IMR-90 (cell line): ENCODE measurements around the gene HOXC6. TPM values are rescaled to one million over a fixed set of nuclear protein-coding genes. Genes with fewer than 3 reads are reported as not detected.

Source experiments
- ATAC-seq: fragments of 200-7000 bp; cut with Tn5 transposase; 2 replicates; pipeline ENCODE4 v1.9.1; 2020; ENCODE audit warnings: low read depth, mild to moderate bottlenecking, moderate library complexity
- BruUV-seq: library from RNA; stranded (reverse); fragments of 400-500 nt; replicated peaks from 2 replicates; lab custom pipeline; 2021; lab: Mats Ljungman, UMichigan
- CTCF ChIA-PET: fragments of 300-600 bp; formaldehyde crosslinking; extraction: SDS; loops from one replicate; lab custom pipeline; 2021; ENCODE audit warnings: antibody characterized with exemption; lab: Yijun Ruan, JAX
- POLR2A ChIA-PET: fragments of 300-600 bp; sonication (Branson Sonifier 250); formaldehyde crosslinking; loops from one replicate; lab custom pipeline; 2022; ENCODE audit warnings: antibody characterized with exemption; ENCODE audit not compliant: unreplicated experiment; lab: Charles Lee
- DNase-seq: peaks from one replicate; pipeline ENCODE4 v3.0.0; 2013
- H2AFZ ChIP-seq: replicated peaks from 2 replicates; pipeline ENCODE3; 2013; ENCODE audit warnings: low read length, mild to moderate bottlenecking; ENCODE audit not compliant: poor library complexity
- H2AK5ac ChIP-seq: 2 replicates; pipeline ENCODE4 v1.6.1; 2013; ENCODE audit warnings: low read depth, low read length, inconsistent platforms
- H2AK9ac ChIP-seq: replicated peaks from 2 replicates; pipeline ENCODE3; 2013; ENCODE audit warnings: mild to moderate bottlenecking, low read depth, low read length, moderate library complexity; ENCODE audit not compliant: poor library complexity
- H2BK120ac ChIP-seq: 2 replicates; pipeline ENCODE4 v1.6.1; 2013; ENCODE audit warnings: low read depth, low read length, inconsistent platforms
- H2BK15ac ChIP-seq: 3 replicates; pipeline ENCODE4 v1.6.1; 2013; ENCODE audit warnings: low read depth, low read length, inconsistent platforms
- H2BK20ac ChIP-seq: 2 replicates; pipeline ENCODE4 v1.6.1; 2013; ENCODE audit warnings: low read depth, mild to moderate bottlenecking, inconsistent platforms, low read length, moderate library complexity
- H2BK5ac ChIP-seq: 2 replicates; pipeline ENCODE4 v1.6.1; 2013; ENCODE audit warnings: mild to moderate bottlenecking, low read depth, low read length, inconsistent platforms; ENCODE audit not compliant: poor library complexity, severe bottlenecking
- H3K14ac ChIP-seq: replicated peaks from 2 replicates; pipeline ENCODE4 v1.6.1; 2013; ENCODE audit warnings: low read depth, low read length, inconsistent platforms
- H3K18ac ChIP-seq: 2 replicates; pipeline ENCODE4 v1.6.1; 2013; ENCODE audit warnings: low read depth, low read length, control low read depth
- H3K23ac ChIP-seq: 2 replicates; pipeline ENCODE4 v1.6.1; 2013; ENCODE audit warnings: low read depth, low read length, inconsistent platforms
- H3K27ac ChIP-seq: 2 replicates; pipeline ENCODE4 v1.5.1; 2013; ENCODE audit warnings: mild to moderate bottlenecking, control low read depth, low read length; ENCODE audit not compliant: insufficient read depth
- H3K27me3 ChIP-seq: 2 replicates; pipeline ENCODE4 v1.6.1; 2013; ENCODE audit warnings: low read length; ENCODE audit not compliant: control insufficient read depth, insufficient read depth
- H3K36me3 ChIP-seq: 2 replicates; pipeline ENCODE4 v1.6.1; 2013; ENCODE audit warnings: low read length, mixed read lengths; ENCODE audit not compliant: control insufficient read depth, insufficient read depth
- H3K4ac ChIP-seq: 2 replicates; pipeline ENCODE4 v1.6.1; 2013; ENCODE audit warnings: low read depth, low read length, inconsistent platforms
- H3K4me1 ChIP-seq: 2 replicates; pipeline ENCODE4 v1.6.1; 2013; ENCODE audit warnings: low read length, mixed read lengths; ENCODE audit not compliant: control insufficient read depth, insufficient read depth
- H3K4me2 ChIP-seq: 2 replicates; pipeline ENCODE4 v1.6.1; 2013; ENCODE audit warnings: low read depth, mild to moderate bottlenecking, control low read depth, low read length, moderate library complexity
- H3K4me3 ChIP-seq: 2 replicates; pipeline ENCODE4 v1.5.1; 2013; ENCODE audit warnings: low read depth, mild to moderate bottlenecking, control low read depth, low read length, moderate library complexity; ENCODE audit not compliant: insufficient read depth
- H3K56ac ChIP-seq: 2 replicates; pipeline ENCODE4 v1.6.1; 2013; ENCODE audit warnings: low read length, inconsistent platforms; ENCODE audit not compliant: insufficient read depth; ENCODE audit errors: extremely low read depth
- H3K79me1 ChIP-seq, 2 experiments: 2 replicates each; pipeline ENCODE4 v1.6.1; 2013; ENCODE audit warnings: low read length in 2 of 2, inconsistent platforms in 1 of 2, low read depth in 1 of 2
- H3K9ac ChIP-seq: 2 replicates; pipeline ENCODE4 v1.6.1; 2013; ENCODE audit warnings: low read depth, low read length, control low read depth
- H3K9me1 ChIP-seq: 2 replicates; pipeline ENCODE4 v1.6.1; 2013; ENCODE audit warnings: low read length, inconsistent platforms; ENCODE audit not compliant: insufficient read depth
- H3K9me3 ChIP-seq: 2 replicates; pipeline ENCODE4 v1.6.1; 2013; ENCODE audit warnings: low read length; ENCODE audit not compliant: control insufficient read depth, insufficient read depth
- H4K20me1 ChIP-seq: 2 replicates; pipeline ENCODE4 v1.6.1; 2013; ENCODE audit warnings: low read length, inconsistent platforms; ENCODE audit not compliant: insufficient read depth
- H4K5ac ChIP-seq: 2 replicates; pipeline ENCODE4 v1.6.1; 2013; ENCODE audit warnings: mild to moderate bottlenecking, low read depth, low read length, control low read depth
- H4K8ac ChIP-seq, 2 experiments: 2 replicates each; pipeline ENCODE4 v1.6.1; 2013; ENCODE audit warnings: low read depth in 2 of 2, low read length in 2 of 2, control low read depth in 1 of 2, inconsistent platforms in 1 of 2
- H4K91ac ChIP-seq: 2 replicates; pipeline ENCODE4 v1.6.1; 2013; ENCODE audit warnings: low read depth, low read length, inconsistent platforms; ENCODE audit not compliant: insufficient read depth
- BHLHE40 ChIP-seq: fragments of 150-350 bp; IDR thresholded peaks from 2 replicates; pipeline ENCODE4 v1.6.1; 2016; ENCODE audit warnings: mild to moderate bottlenecking, low read depth, low read length
- CEBPB ChIP-seq: IDR thresholded peaks from 2 replicates; pipeline ENCODE4 v1.6.1; 2012; ENCODE audit warnings: low read depth, low read length, improper control_type of control experiment
- CHD1 ChIP-seq: IDR thresholded peaks from 2 replicates; pipeline ENCODE4 v1.6.1; 2012; ENCODE audit warnings: low read depth, low read length, improper control_type of control experiment
- FOS ChIP-seq: fragments of 150-350 bp; IDR thresholded peaks from 2 replicates; pipeline ENCODE4 v1.6.1; 2016; ENCODE audit warnings: low read depth, low read length
- MAFK ChIP-seq: IDR thresholded peaks from 2 replicates; pipeline ENCODE4 v1.6.1; 2012; ENCODE audit warnings: low read depth, low read length, improper control_type of control experiment
- MAZ ChIP-seq: IDR thresholded peaks from 2 replicates; pipeline ENCODE4 v1.6.1; 2012; ENCODE audit warnings: low read depth, mild to moderate bottlenecking, low read length, improper control_type of control experiment, moderate library complexity, borderline replicate concordance
- MXI1 ChIP-seq: IDR thresholded peaks from 2 replicates; pipeline ENCODE4 v1.6.1; 2012; ENCODE audit warnings: low read depth, mild to moderate bottlenecking, low read length, moderate library complexity, borderline replicate concordance
- NFE2L2 ChIP-seq: fragments of 150-350 bp; IDR thresholded peaks from 2 replicates; pipeline ENCODE4 v1.6.1; 2016; ENCODE audit warnings: low read depth, mild to moderate bottlenecking, low read length
- POLR2A ChIP-seq: IDR thresholded peaks from 2 replicates; pipeline ENCODE4 v1.6.1; 2012; ENCODE audit warnings: mild to moderate bottlenecking, low read depth, low read length
- RAD21 ChIP-seq: IDR thresholded peaks from 2 replicates; pipeline ENCODE4 v1.6.1; 2012; ENCODE audit warnings: low read length, improper control_type of control experiment
- RCOR1 ChIP-seq: IDR thresholded peaks from 2 replicates; pipeline ENCODE4 v1.6.1; 2012; ENCODE audit warnings: mild to moderate bottlenecking, low read length, improper control_type of control experiment; ENCODE audit not compliant: insufficient replicate concordance
- SMC3 ChIP-seq: fragments of 150-350 bp; IDR thresholded peaks from 2 replicates; pipeline ENCODE4 v1.6.1; 2016; ENCODE audit warnings: low read depth, mild to moderate bottlenecking, antibody characterized with exemption, low read length, moderate library complexity
- WGBS, 2 experiments: methylation state at CpG; one replicate each; pipeline versions ENCODE4 v1.1.5 to v1.1.7; 2013; ENCODE audit warnings: missing lambda C conversion rate in 2 of 2; ENCODE audit not compliant: insufficient read length in 1 of 2; ENCODE audit errors: extremely low coverage in 2 of 2; 5-methylcytosine and 5-hydroxymethylcytosine counted together
- dilution Hi-C: fragments of 300-500 bp; cut with HindIII; formaldehyde crosslinking; loops from one replicate; pipeline ENCODE4 v1.14.3; 2018; ENCODE audit warnings: low sequenced_read_pairs; ENCODE audit not compliant: unreplicated experiment
- in situ Hi-C: fragments of 300-500 bp; cut with MboI; formaldehyde crosslinking; loops from 3 replicates; pipeline ENCODE4 v1.14.3; 2019; ENCODE audit warnings: low sequenced_read_pairs, inconsistent platforms, mixed read lengths
- intact Hi-C: fragments of 100-400 bp; cut with micrococcal nuclease; formaldehyde crosslinking; loops from 2 replicates; pipeline ENCODE4 v1.10.0; 2022
- polyA plus RNA-seq, 3 experiments: library from polyadenylated mRNA; depleted of rRNA; stranded (reverse); fragments of >200 nt; gene quantifications; 2 replicates each; pipeline ENCODE4 v1.2.3, GENCODE V29; 2012; ENCODE audit warnings: low replicate concordance in 1 of 3
- total RNA-seq: library from RNA; depleted of rRNA; stranded (reverse); fragments of >200 nt; gene quantifications from 2 replicates; pipeline ENCODE4 v1.2.3, GENCODE V29; 2012
- TF ChIP-seq, protein P1 (sequence below): fragments of 150-350 bp; IDR thresholded peaks from 2 replicates; pipeline ENCODE4 v1.6.1; 2017; ENCODE audit warnings: mild to moderate bottlenecking, antibody characterized with exemption, low read length, low read depth
- TF ChIP-seq, protein P2 (sequence below): conservative IDR thresholded peaks from 2 replicates; pipeline ENCODE4 v1.5.1; 2012; ENCODE audit warnings: mild to moderate bottlenecking, low read depth, low read length, improper control_type of control experiment
- TF ChIP-seq, protein P3 (sequence below): fragments of 150-350 bp; IDR thresholded peaks from 2 replicates; pipeline ENCODE4 v1.6.1; 2016; ENCODE audit warnings: low read depth, mild to moderate bottlenecking, low read length, moderate library complexity, borderline replicate concordance

HOXC6 gene
- total and polyA plus RNA-seq, 2 of the 4 experiments (the other 2 are of a cell fraction), result 1.1 TPM; not detected in 1

DNA sequence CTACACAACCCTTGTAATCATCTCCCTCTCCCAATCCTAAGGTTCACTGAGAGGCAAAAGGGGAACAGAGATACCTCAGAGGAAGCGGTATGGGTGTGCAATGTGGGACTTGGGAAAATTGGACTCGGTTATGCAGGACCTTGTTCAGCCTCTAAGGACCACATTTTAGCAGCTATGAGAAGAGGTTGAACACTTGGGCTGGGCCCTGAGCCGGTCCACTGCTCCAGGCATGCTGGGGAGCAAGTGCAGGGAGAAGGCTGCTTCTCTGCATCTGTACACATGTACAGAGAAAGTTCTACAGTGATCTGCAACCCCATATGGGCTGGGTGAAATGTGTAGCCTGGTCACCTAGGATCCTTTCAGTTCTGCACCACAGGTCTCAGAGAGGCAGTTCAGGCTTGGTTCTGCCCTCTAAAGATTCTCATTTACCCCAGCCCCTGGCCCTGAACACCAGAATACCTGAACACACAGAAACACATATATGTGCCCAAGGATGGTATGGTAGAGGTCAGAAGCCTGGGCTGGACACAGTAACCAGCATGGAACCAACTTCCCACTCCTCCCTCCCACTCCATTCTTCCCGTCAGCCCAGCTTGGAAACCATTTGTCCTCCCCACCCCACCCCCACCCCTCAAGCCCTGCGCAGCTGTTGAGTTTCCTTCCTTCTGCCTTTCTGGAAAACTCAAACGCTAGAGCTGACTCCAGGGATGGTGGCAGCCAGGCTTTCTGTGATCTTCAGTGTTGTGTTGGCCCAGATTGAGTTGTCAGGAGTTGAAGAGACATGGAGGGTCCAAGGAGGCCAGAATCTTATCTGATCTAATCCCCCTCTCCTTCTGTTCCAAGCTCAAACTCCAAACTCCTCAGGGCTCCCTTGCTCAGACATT is 15.0 kb downstream of the HOXC6 start:
- Histone ChIP-seq H2BK5ac (no peak overlapping the region), H3K23ac (no peak overlapping the region), H2AK9ac (no peak overlapping the region), H3K14ac (no peak overlapping the region), H3K27ac (no peak overlapping the region), H4K91ac (no peak overlapping the region), H3K9ac (no peak overlapping the region), H3K4me2 (no peak overlapping the region), H2BK120ac (no peak overlapping the region), H3K56ac (no peak overlapping the region), H3K79me1 (no peaks in the 10 kb centered on the region), H3K4me1 (no peaks in the 10 kb centered on the region), H2BK20ac (no peak overlapping the region), H3K4me3 (no peak overlapping the region), H3K36me3 (no peaks in the 10 kb centered on the region), H3K9me1 (no peaks in the 10 kb centered on the region), H2AK5ac (no peak overlapping the region), H3K9me3 (0 out of 2 replicates have a peak, but pooled peaks cover 2% of the 10 kb centered on the region), H4K8ac (no peak overlapping the region), H3K18ac (no peak overlapping the region), H3K4ac (no peak overlapping the region), H2BK15ac (no peak overlapping the region), H3K27me3 (peaks cover 76% of the 10 kb centered on the region), H4K20me1 (no peaks in the 10 kb centered on the region), H2AFZ (no peak overlapping the region), H4K5ac (no peak overlapping the region)
- dilution Hi-C loops (no loop called here), in situ Hi-C loops (no loop called here), intact Hi-C loops (no loop called here)
- ATAC-seq (no peak), DNase-seq (no peak)
- CTCF ChIA-PET, result no interaction called here
- POLR2A ChIA-PET, result no interaction called here
- BruUV-seq, result no TSS peak
- WGBS, 2 experiments, result 25% methylated on average over 1 of the region's 6 CpGs; no CpG with 5 or more reads in 1 of the 2 experiments
- TF ChIP-seq MAFK, result no peak
- TF ChIP-seq BHLHE40, result no peak
- TF ChIP-seq RCOR1, result no peak
- TF ChIP-seq MXI1, result no peak
- TF ChIP-seq CEBPB, result no peak
- TF ChIP-seq POLR2A, result no peak
- TF ChIP-seq, protein P1, sequence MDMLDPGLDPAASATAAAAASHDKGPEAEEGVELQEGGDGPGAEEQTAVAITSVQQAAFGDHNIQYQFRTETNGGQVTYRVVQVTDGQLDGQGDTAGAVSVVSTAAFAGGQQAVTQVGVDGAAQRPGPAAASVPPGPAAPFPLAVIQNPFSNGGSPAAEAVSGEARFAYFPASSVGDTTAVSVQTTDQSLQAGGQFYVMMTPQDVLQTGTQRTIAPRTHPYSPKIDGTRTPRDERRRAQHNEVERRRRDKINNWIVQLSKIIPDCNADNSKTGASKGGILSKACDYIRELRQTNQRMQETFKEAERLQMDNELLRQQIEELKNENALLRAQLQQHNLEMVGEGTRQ, result no peak
- no peak for TF ChIP-seq MAZ
- no peak for TF ChIP-seq CHD1
- TF ChIP-seq FOS, result no peak
- no peak for TF ChIP-seq SMC3
- TF ChIP-seq, protein P2, sequence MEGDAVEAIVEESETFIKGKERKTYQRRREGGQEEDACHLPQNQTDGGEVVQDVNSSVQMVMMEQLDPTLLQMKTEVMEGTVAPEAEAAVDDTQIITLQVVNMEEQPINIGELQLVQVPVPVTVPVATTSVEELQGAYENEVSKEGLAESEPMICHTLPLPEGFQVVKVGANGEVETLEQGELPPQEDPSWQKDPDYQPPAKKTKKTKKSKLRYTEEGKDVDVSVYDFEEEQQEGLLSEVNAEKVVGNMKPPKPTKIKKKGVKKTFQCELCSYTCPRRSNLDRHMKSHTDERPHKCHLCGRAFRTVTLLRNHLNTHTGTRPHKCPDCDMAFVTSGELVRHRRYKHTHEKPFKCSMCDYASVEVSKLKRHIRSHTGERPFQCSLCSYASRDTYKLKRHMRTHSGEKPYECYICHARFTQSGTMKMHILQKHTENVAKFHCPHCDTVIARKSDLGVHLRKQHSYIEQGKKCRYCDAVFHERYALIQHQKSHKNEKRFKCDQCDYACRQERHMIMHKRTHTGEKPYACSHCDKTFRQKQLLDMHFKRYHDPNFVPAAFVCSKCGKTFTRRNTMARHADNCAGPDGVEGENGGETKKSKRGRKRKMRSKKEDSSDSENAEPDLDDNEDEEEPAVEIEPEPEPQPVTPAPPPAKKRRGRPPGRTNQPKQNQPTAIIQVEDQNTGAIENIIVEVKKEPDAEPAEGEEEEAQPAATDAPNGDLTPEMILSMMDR, result no peak
- TF ChIP-seq, protein P3, sequence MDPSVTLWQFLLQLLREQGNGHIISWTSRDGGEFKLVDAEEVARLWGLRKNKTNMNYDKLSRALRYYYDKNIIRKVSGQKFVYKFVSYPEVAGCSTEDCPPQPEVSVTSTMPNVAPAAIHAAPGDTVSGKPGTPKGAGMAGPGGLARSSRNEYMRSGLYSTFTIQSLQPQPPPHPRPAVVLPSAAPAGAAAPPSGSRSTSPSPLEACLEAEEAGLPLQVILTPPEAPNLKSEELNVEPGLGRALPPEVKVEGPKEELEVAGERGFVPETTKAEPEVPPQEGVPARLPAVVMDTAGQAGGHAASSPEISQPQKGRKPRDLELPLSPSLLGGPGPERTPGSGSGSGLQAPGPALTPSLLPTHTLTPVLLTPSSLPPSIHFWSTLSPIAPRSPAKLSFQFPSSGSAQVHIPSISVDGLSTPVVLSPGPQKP, result no peak
- TF ChIP-seq NFE2L2, result no peak
- no peak for TF ChIP-seq RAD21
